ENCODE data around the gene CMTM6.

Gene CMTM6

GRCh38 chr3:32511005-32511404 lies 8.4 kb upstream of the CMTM6 start:
- H3K36me3 ChIP-seq = no peaks in the 10 kb centered on the region
- no peak for TF ChIP-seq CTCF (IDR thresholded peaks at IDR 0.05; ENCODE audit: low read depth, low read length)

GRCh38 chr3:32510075-32510724 lies 7.5 kb upstream of the CMTM6 start:
- DNase-seq = peak; percentile 54
- peak; percentile 67 for TF ChIP-seq CTCF (IDR thresholded peaks at IDR 0.05; ENCODE audit: low read depth, low read length)

More at GRCh38 chr3:32511005-32511404, 8.4 kb upstream of the CMTM6 start:
- Histone ChIP-seq H3K27me3 (no peaks in the 10 kb centered on the region), H3K4me3 (ENCODE audit: low read depth, low read length) (no peak overlapping the region), H3K4me1 (no peaks in the 10 kb centered on the region), H3K9me3 (no peaks in the 10 kb centered on the region)
- DNase-seq = no peak

GRCh38 chr3:32508711-32509110 lies 6.1 kb upstream of the CMTM6 start:
- Histone ChIP-seq H3K4me1 (no peaks in the 10 kb centered on the region), H3K36me3 (no peaks in the 10 kb centered on the region), H3K9me3 (no peaks in the 10 kb centered on the region), H3K4me3 (ENCODE audit: low read depth, low read length) (no peak overlapping the region), H3K27me3 (no peaks in the 10 kb centered on the region)
- TF ChIP-seq CTCF (IDR thresholded peaks at IDR 0.05; ENCODE audit: low read depth, low read length) = no peak
- DNase-seq = no peak

More at GRCh38 chr3:32510075-32510724, 7.5 kb upstream of the CMTM6 start:
- H3K4me3 ChIP-seq (ENCODE audit: low read depth, low read length) = no peak overlapping the region
- no peaks in the 10 kb centered on the region for H3K27me3 ChIP-seq
- no peaks in the 10 kb centered on the region for H3K4me1 ChIP-seq
- H3K36me3 ChIP-seq = no peaks in the 10 kb centered on the region
- no peaks in the 10 kb centered on the region for H3K9me3 ChIP-seq

GRCh38 chr3:32506466-32506865 lies 3.8 kb upstream of the CMTM6 start:
- DNase-seq = no peak
- Histone ChIP-seq H3K27me3 (no peaks in the 10 kb centered on the region), H3K36me3 (no peaks in the 10 kb centered on the region), H3K9me3 (no peaks in the 10 kb centered on the region), H3K4me1 (no peaks in the 10 kb centered on the region), H3K4me3 (ENCODE audit: low read depth, low read length) (no peak overlapping the region)
- TF ChIP-seq CTCF (IDR thresholded peaks at IDR 0.05; ENCODE audit: low read depth, low read length) = no peak

DNA sequence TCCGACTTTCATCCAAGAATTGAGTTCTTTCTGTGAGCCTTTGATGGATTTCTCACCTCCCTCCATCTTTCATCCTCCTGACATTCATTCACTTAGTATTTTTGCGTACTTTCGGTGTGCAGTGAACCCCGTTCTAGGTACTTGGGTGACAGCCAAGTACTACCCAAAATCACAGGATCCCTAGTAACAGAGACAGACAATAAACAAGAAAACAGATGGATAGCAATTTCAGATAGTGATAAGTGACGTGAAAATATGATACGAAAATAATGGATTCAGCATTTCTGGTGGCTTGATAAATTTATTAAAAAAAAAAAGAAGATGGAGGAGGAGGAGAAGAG lies 264 bp upstream of the CMTM6 start:
- no peaks in the 10 kb centered on the region for H3K9me3 ChIP-seq
- no peak for DNase-seq
- H3K36me3 ChIP-seq = no peaks in the 10 kb centered on the region
- H3K4me3 ChIP-seq (ENCODE audit: low read depth, low read length) = peak overlapping the region; percentile 67
- no peak for TF ChIP-seq CTCF (IDR thresholded peaks at IDR 0.05; ENCODE audit: low read depth, low read length)
- H3K4me1 ChIP-seq = no peaks in the 10 kb centered on the region
- H3K27me3 ChIP-seq = no peaks in the 10 kb centered on the region

DNA sequence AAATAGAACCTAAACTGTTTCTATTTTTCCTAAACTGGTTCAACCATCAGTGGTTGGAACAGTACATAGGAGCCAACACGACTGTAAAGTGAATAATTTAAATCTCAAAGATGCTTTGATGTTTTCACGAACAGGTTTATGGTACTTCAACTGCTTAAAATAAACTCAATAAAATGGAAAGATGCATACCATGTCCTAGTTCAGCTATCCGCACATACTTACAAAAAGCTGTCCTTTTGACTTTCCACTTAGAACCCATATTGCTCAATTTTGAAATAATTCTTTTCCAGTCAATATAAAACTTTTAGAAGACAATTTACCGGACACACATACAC lies 902 bp downstream of the CMTM6 start:
- Histone ChIP-seq H3K4me1 (no peaks in the 10 kb centered on the region), H3K36me3 (no peaks in the 10 kb centered on the region), H3K9me3 (no peaks in the 10 kb centered on the region), H3K4me3 (ENCODE audit: low read depth, low read length) (peak overlapping the region; percentile 67), H3K27me3 (no peaks in the 10 kb centered on the region)
- no peak for TF ChIP-seq CTCF (IDR thresholded peaks at IDR 0.05; ENCODE audit: low read depth, low read length)
- DNase-seq = no peak

Measured in BE2C (cell line).